LNCaP clone FGC (cell line): ENCODE measurements around the gene SLC25A21.
"Not testable (repeated sequence)": the region's sequence is repeated elsewhere in the genome, so short reads cannot be mapped to it uniquely, and the experiment has no call there.

Experiments
- DNase-seq: peaks from one replicate; pipeline ENCODE4 v3.0.0-alpha.2; 2011; ENCODE audit warnings: low read depth
- H3K4me3 ChIP-seq: 2 replicates; pipeline ENCODE4 v1.5.1; 2011; ENCODE audit warnings: mild to moderate bottlenecking, low read depth, low read length, control low read depth
- TF ChIP-seq, protein P1 (sequence below): IDR thresholded peaks from 2 replicates; pipeline ENCODE4 v1.5.1; 2012; ENCODE audit warnings: mild to moderate bottlenecking; ENCODE audit not compliant: control insufficient read depth, insufficient read depth; ENCODE audit errors: extremely low read depth

SLC25A21 gene

DNA sequence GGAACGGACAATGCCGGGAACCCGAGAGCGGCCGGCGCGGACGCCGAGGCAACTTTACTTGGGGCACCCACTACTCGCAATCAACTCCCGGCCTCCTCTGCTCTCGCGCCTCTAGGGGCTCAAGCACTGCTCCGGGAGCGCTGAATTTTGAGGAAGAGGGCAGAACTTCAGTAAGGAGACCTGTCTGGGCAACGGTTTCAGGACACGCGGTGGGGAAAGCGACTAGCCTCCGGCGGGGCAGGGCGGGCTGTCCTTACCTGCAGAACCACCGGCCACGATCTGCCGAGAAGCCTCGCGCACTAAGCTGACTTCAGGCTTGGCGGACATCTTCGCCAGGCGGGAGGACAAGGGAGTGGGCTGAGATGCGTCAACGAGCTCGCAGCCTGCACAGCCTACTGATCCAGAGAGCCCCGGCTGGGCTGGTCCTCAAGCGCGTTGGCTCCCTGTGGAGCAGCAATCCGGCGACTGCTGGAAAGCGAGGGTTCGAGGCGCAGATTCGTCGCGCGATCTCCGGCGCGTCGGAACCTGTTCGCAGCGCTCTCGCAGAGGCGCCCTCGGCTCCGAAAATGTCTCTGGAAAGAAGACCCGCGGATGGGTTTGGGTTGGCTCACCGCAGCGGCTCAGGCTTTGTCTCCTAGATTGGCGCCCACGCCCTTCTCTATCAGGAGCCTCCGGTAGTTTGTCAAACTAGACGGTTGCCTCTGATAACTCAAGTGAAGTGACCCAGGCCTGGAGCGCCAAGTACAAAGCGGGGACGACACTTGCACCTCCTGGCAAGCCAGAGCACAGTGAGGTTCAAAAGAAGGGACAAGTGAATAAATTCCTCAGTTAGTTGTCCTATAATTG, at the start of gene SLC25A21:
Gene SLC25A21, minus strand, starts transcription at position 583 of the 846 bp plus-strand sequence.
- H3K4me3 ChIP-seq: peak within 1 kb of the TSS; percentile 86
- DNase-seq: peak; percentile 72
- TF ChIP-seq, protein P1, sequence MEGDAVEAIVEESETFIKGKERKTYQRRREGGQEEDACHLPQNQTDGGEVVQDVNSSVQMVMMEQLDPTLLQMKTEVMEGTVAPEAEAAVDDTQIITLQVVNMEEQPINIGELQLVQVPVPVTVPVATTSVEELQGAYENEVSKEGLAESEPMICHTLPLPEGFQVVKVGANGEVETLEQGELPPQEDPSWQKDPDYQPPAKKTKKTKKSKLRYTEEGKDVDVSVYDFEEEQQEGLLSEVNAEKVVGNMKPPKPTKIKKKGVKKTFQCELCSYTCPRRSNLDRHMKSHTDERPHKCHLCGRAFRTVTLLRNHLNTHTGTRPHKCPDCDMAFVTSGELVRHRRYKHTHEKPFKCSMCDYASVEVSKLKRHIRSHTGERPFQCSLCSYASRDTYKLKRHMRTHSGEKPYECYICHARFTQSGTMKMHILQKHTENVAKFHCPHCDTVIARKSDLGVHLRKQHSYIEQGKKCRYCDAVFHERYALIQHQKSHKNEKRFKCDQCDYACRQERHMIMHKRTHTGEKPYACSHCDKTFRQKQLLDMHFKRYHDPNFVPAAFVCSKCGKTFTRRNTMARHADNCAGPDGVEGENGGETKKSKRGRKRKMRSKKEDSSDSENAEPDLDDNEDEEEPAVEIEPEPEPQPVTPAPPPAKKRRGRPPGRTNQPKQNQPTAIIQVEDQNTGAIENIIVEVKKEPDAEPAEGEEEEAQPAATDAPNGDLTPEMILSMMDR: no peak

DNA sequence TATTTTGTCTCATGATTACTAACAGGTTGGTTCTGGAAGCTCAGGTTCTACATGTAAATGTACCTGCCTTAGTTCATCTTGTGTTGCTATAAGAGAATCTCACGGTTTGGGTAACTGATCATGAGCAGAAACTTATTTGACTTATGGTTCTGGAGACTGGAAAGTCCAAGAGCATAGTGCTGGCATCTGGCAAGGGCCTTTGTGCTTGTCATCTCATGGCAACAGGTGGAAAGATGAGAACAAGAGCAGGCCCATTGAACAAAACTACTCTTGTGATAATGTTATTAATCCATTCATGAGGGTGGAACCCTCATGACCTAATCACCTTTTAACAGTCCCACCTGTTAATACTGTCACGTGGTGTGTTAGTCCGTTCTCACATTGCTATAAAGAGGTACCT, 48.7 kb upstream of the SLC25A21 start:
- TF ChIP-seq, protein P1: no peak
- DNase-seq: no peak
- no peak overlapping the region for H3K4me3 ChIP-seq

DNA sequence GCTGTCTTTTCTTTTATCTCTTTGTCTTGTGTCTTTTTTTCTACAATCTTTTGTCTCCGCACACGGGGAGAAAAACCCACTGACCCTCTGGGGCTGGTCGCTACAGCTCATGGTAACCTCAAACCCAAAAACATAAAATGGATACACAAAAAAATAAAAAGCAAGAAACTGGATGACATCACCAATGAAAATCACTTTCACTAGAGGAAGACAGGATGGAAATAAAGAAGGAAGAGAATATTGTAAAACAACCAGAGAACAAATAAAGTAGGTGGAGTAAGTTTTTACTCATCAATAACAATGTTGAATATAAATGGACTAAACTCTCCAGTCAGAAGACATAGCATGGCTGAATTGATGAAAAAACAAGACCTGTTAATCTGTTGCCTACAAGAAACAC, 42.9 kb upstream of the SLC25A21 start:
- DNase-seq: no peak
- TF ChIP-seq, protein P1: no peak

DNA sequence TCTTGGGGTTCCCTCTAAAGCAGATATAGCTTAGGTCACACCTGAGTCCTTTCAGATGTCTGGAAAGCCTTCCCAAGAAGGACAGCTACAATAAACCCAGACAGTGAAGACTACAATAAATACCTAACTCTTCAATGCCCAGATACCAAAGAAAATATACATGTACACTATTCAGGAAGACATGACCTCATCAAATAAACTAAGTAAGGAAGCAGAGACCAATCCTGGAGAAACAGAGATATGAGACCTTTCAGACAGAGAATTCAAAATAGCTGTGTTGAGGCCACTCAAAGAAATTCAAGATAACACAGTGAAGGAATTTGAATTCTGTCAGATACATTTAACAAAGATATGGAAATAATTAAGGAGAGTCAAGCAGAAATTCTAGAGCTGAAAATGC, 40.6 kb upstream of the SLC25A21 start:
- no peak overlapping the region for H3K4me3 ChIP-seq
- no peak for DNase-seq
- TF ChIP-seq, protein P1: no peak

More for the DNA sequence above, 42.9 kb upstream of the SLC25A21 start:
- H3K4me3 ChIP-seq: no peak overlapping the region

DNA sequence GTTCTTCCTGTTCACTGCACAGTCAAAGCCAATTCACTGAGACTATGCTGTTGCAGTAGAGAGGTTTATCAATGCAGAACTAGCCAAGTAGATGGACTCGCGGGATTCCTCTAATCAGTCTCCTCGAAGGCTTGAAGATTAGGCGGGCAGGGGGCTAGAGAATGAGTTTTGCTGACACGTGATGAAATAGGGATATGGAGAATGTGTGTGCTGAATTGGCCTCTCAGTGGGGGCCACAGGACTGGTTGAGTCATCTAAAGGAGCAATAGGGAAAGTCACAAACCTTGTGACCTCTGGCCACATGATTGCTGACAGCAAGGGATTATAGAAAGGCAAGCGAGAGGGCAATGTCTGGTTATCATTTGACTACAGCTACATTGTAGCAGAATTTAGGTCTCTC, 38.0 kb upstream of the SLC25A21 start:
- no peak for DNase-seq
- TF ChIP-seq, protein P1: no peak

DNA sequence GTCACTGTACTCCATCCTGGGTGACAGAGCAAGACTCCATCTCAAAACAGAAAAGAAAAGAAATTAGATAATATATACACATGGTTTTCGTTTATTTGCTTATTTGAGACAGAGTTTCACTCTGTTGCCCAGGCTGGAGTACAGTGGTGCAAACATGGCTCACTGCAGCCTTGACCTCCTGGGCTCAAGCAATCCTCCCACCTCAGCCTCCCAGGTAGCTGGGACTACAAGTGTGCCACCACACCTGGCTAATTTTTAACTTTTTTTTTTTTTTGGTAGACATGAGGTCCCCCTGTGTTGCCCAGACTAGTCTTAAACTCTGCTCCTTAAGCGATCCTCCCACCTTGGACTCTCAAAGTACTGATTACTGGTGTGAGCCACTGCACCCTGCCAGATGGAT, 37.2 kb upstream of the SLC25A21 start:
- not testable (repeated sequence) for DNase-seq, H3K4me3 ChIP-seq

More for the DNA sequence above, 38.0 kb upstream of the SLC25A21 start:
- no peak overlapping the region for H3K4me3 ChIP-seq

DNA sequence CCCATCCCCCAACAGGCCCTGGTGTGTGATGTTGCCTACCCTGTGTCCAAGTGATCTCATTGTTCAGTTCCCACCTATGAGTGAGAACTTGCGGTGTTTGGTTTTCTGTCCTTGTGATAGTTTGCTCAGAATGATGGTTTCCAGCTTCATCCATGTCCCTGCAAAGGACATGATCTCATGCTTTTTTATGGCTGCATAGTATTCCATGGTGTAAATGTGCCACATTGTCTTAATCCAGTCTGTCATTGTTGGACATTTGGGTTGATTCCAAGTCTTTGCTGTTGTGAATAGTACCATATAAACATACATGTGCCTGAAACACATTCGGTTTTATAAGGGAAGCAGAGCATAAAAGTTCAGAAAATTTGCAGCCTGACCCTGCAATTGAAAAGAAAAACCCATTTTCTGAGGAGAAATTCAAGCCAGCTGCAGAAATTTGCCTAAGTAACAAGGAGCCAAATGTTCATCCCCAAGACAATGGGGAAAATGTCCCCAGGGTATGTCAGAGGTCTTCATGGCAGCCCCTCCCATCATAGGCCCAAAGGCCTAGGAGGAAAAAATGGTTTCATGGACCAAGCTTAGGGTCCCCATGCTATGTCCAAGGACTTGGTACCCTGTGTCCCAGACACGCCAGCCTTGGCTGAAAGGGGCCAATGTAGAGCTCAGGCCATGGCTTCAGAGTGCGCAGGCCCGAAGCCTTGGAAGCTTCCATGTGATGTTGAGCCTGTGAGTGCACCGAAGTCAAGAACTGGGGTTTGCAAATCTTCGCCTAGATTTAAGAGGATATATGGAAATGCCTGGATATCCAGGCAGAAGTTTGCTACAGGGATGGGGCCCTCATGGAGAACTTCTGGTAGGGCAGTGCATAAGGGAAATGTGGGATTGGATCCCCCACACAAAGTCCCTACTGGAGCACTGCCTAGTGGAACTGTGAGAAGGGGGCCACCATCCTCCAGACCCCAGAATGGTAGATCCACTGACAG, 33.5 kb upstream of the SLC25A21 start:
- DNase-seq, H3K4me3 ChIP-seq: not testable (repeated sequence)
